ENCODE results near the gene PAQR7.

Gene PAQR7

DNA sequence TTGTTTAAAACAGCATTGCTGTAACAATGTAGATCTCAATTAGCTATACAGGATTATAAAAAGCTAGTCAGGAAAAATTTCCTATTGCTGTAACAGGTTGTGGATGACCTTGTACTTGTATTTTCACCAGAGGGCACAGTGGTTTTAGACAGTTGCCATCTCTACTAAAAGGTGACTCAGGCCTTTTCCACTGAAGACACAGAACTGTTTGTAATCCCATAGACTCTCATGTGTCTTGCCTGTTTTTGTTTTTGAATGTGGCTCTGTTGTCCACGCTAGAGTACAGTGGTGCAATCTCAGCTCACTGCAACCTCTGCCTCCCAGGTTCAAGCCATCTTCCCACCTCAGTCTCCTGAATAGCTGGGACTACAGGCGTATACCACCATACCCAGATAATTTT is 49.9 kb downstream of the PAQR7 start:
- no peaks in the 10 kb centered on the region for H3F3A ChIP-seq (ENCODE audit: control insufficient read depth, insufficient read depth)
- peaks cover 40% of the 10 kb centered on the region for H3K36me3 ChIP-seq (ENCODE audit: control insufficient read depth, low read length)
- no peaks in the 10 kb centered on the region for H3K9me3 ChIP-seq (ENCODE audit: control insufficient read depth, insufficient read depth, low read length)
- H3K27ac ChIP-seq (ENCODE audit: low read depth, low read length) = no peak overlapping the region
- TF ChIP-seq EZH2phosphoT487 (IDR thresholded peaks at IDR 0.05; ENCODE audit: borderline replicate concordance, low read length) = no peak
- no peak for TF ChIP-seq CTCF (IDR thresholded peaks at IDR 0.05; ENCODE audit: low read depth, low read length, poor library complexity, severe bottlenecking)
- no peaks in the 10 kb centered on the region for H3K9me2 ChIP-seq (replicated peaks; ENCODE audit: control insufficient read depth, low read length)
- H3K4me1 ChIP-seq (ENCODE audit: control insufficient read depth, low read length) = peaks cover 14% of the 10 kb centered on the region
- H4K20me1 ChIP-seq (ENCODE audit: control insufficient read depth, insufficient read depth, low read depth, low read length) = no peaks in the 10 kb centered on the region; the same call in 1 of the 2 replicates
- no peaks in the 10 kb centered on the region for H3K27me3 ChIP-seq (ENCODE audit: control insufficient read depth, low read length)
- peaks cover 17% of the 10 kb centered on the region for H3K79me2 ChIP-seq (ENCODE audit: control insufficient read depth, low read length)
- no peak overlapping the region for H3K4me2 ChIP-seq (ENCODE audit: low read length)
- no peak overlapping the region for H3K4me3 ChIP-seq (ENCODE audit: low read length)

DNA sequence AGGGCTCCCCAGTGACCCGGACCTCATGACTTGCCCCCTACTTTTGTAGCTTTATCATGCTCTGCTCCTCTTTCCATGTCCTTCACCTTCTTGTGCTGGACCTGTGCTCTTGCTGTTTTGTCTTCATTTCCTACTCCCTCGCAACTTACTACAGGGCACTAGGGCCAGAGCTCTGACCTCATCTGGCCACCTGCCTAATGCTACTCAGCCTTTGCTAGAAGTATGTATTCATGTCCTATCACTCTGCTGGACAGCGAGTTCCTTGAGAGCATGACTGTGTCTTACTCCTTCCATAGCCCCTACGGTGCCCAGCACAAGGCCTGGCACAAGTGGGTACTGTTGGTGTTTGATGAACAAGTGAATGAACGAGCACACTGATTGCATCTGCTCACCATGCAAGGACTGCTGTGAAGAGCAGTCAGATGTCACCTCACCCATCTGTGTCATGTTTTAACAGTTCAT is 53.8 kb downstream of the PAQR7 start:
- Histone ChIP-seq H3K27me3 (ENCODE audit: control insufficient read depth, low read length) (no peaks in the 10 kb centered on the region), H3K4me3 (ENCODE audit: low read length) (peak overlapping the region; percentile 86), H3K4me1 (ENCODE audit: control insufficient read depth, low read length) (peaks cover 28% of the 10 kb centered on the region), H3K9me2 (replicated peaks; ENCODE audit: control insufficient read depth, low read length) (no peaks in the 10 kb centered on the region), H3K27ac (ENCODE audit: low read depth, low read length) (no peak overlapping the region), H3F3A (ENCODE audit: control insufficient read depth, insufficient read depth) (no peaks in the 10 kb centered on the region; the same call in 1 of the 2 replicates), H3K4me2 (ENCODE audit: low read length) (peak overlapping the region; percentile 86), H3K9me3 (ENCODE audit: control insufficient read depth, insufficient read depth, low read length) (no peaks in the 10 kb centered on the region), H4K20me1 (ENCODE audit: control insufficient read depth, insufficient read depth, low read depth, low read length) (no peaks in the 10 kb centered on the region), H3K36me3 (ENCODE audit: control insufficient read depth, low read length) (peaks cover 6% of the 10 kb centered on the region), H3K79me2 (ENCODE audit: control insufficient read depth, low read length) (peaks cover 22% of the 10 kb centered on the region)
- no peak for TF ChIP-seq EZH2phosphoT487 (IDR thresholded peaks at IDR 0.05; ENCODE audit: borderline replicate concordance, low read length)

DNA sequence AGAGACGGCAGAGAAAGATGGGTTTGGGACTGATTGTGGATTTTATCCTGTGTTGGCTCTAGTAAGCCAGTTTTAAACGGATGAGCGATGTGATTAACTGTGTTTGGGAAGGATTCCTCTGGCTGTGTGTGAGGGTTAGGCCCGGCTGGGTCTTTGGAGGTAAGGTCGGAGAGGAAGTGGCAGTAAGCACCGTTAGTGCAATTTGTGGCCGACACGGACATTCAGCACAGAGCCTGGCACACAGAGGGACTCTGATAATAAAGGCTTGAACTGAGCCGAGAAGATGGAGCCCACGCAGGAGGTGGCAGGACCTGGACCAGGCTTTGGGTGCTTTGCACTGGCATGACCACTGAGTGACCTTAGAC is 54.4 kb downstream of the PAQR7 start:
- Histone ChIP-seq H3K9me3 (ENCODE audit: control insufficient read depth, insufficient read depth, low read length) (no peaks in the 10 kb centered on the region), H3K4me3 (ENCODE audit: low read length) (peak overlapping the region; percentile 86), H3K79me2 (ENCODE audit: control insufficient read depth, low read length) (peaks cover 22% of the 10 kb centered on the region), H3K27ac (ENCODE audit: low read depth, low read length) (peak overlapping the region; percentile 71), H4K20me1 (ENCODE audit: control insufficient read depth, insufficient read depth, low read depth, low read length) (no peaks in the 10 kb centered on the region), H3K9me2 (replicated peaks; ENCODE audit: control insufficient read depth, low read length) (no peaks in the 10 kb centered on the region), H3K4me1 (ENCODE audit: control insufficient read depth, low read length) (peaks cover 28% of the 10 kb centered on the region), H3K36me3 (ENCODE audit: control insufficient read depth, low read length) (peaks cover 3% of the 10 kb centered on the region), H3F3A (ENCODE audit: control insufficient read depth, insufficient read depth) (no peaks in the 10 kb centered on the region; the same call in 1 of the 2 replicates), H3K4me2 (ENCODE audit: low read length) (peak overlapping the region; percentile 86), H3K27me3 (ENCODE audit: control insufficient read depth, low read length) (no peaks in the 10 kb centered on the region)
- TF ChIP-seq CTCF (IDR thresholded peaks at IDR 0.05; ENCODE audit: low read depth, low read length, poor library complexity, severe bottlenecking) (no peak), EZH2phosphoT487 (IDR thresholded peaks at IDR 0.05; ENCODE audit: borderline replicate concordance, low read length) (no peak)

DNA sequence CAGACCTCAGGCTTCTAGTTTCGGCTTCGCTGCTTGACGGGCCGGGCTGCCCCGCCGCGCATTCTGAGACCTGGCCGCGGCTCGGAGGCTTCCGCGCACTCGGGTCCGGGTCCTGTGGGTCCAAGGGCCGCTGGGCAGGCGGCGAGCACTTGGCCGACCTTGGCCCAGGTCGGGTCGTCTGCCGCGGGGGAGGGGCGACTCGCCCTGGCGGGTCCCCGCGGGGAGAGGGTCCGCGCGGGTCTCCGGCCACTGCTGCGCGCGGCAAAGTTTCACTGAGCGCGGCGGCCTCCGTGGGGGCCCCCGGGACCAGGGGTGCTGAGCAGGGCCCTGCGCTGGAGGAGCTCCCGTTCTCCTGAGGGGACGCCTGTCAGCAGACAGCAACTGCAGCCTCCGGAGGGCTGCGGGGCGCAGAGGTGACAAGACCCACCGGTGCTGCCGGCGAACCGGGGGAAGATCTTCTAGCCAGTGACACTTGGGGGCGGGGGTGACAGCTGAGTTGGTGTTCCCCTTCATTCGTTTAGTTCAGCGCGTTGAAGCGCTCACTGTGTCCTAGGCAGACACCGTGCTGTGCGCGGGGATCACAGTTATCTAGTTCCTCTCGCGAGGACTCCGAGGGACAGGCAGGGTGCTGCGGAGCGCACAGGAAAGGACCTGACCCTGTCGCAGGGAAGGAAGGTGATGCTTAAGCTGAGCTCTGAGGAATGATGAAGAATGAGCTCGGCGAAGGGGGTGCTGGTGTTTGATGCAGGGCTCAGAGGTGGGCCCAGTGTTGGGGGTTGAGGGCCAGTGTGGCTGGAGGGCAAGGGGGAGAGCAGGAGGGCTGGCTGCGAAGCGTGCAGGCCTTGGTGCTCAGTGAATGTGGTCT is 55.0 kb downstream of the PAQR7 start:
- Histone ChIP-seq H3K79me2 (ENCODE audit: control insufficient read depth, low read length) (peaks cover 22% of the 10 kb centered on the region), H4K20me1 (ENCODE audit: control insufficient read depth, insufficient read depth, low read depth, low read length) (no peaks in the 10 kb centered on the region), H3K27ac (ENCODE audit: low read depth, low read length) (peak overlapping the region; percentile 71), H3K36me3 (ENCODE audit: control insufficient read depth, low read length) (peaks cover 3% of the 10 kb centered on the region), H3K27me3 (ENCODE audit: control insufficient read depth, low read length) (no peaks in the 10 kb centered on the region), H3K9me2 (replicated peaks; ENCODE audit: control insufficient read depth, low read length) (no peaks in the 10 kb centered on the region), H3K4me2 (ENCODE audit: low read length) (peak overlapping the region; percentile 86), H3K9me3 (ENCODE audit: control insufficient read depth, insufficient read depth, low read length) (no peaks in the 10 kb centered on the region), H3K4me1 (ENCODE audit: control insufficient read depth, low read length) (peaks cover 28% of the 10 kb centered on the region), H3F3A (ENCODE audit: control insufficient read depth, insufficient read depth) (no peaks in the 10 kb centered on the region; the same call in 1 of the 2 replicates), H3K4me3 (ENCODE audit: low read length) (peak overlapping the region; percentile 86)
- TF ChIP-seq EZH2phosphoT487 (IDR thresholded peaks at IDR 0.05; ENCODE audit: borderline replicate concordance, low read length) (no peak), CTCF (IDR thresholded peaks at IDR 0.05; ENCODE audit: low read depth, low read length, poor library complexity, severe bottlenecking) (no peak)

Measured in DOHH2 (cell line).